NCI-H526 (cell line): ENCODE results near the gene ZBTB11.
"Not testable (repeated sequence)": the region's sequence is repeated elsewhere in the genome, so short reads cannot be mapped to it uniquely, and the experiment has no call there.

Experiments
- DNase-seq, 2 experiments: peaks; one replicate each; lab custom pipeline; 2025; lab: John Stamatoyannopoulos, UW

ZBTB11 gene

DNA sequence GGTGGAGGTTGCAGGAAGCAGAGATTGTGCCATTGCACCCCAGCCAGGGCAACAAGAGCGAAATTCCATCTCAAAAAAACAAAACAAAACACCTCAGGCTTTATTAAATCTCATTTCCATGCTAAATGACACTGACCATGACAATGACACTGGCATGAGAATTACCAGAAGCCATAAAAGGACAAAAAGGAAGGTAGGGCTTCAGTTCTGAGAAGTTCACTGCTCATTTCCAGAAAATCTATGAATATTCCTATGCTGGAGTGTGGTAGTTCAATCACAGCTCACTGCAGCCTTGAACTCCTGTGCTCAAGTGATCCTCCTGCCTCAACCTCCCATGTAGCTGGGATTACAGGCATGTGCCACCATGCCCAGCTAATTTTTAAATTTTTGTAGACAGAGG lies 58.2 kb downstream of the ZBTB11 start:
- DNase-seq = no peak

DNA sequence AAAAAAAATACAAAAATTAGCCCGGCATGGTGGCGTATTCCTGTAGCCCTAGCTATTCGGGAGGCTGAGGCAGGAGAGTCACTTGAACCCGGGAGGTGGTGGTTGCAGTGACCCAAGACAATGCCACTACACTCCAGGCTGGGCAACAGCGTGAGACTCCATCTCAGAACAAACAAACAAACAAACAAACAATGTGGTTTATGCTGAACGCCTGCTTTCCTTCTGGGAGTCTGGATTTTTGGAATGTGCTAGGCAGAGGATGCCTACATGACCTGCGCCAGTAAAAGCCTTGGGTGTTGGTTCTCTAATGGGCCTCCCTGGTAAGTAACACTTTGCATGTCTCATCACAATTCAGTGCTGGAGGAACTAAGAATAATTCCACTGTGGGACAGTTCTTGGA lies 59.5 kb downstream of the ZBTB11 start:
- no peak for DNase-seq

DNA sequence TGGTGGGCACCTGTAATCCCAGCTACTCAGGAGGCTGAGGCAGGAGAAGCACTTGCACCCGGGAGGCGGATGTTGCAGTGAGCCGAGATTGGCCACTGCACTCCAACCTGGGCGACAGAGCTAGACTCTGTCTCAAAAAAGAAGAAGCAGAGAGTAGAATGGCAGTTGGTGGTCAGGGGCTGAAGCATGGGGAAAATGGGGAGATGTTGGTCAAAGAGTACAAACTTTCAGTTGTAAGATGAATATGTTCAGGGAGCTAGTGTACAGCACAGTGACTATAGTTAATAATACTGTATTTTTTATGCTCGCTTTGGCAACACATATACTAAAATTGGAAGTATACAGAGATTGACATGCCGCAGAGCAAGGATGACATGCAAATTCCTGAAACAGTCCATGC lies 61.4 kb downstream of the ZBTB11 start:
- DNase-seq = no peak

- not testable (repeated sequence) for DNase-seq
Measured at GRCh38 chr3:101613014-101613413, 63.9 kb downstream of the ZBTB11 start.

GRCh38 chr3:101611023-101611422 lies 65.9 kb downstream of the ZBTB11 start:
- DNase-seq = no peak

DNA sequence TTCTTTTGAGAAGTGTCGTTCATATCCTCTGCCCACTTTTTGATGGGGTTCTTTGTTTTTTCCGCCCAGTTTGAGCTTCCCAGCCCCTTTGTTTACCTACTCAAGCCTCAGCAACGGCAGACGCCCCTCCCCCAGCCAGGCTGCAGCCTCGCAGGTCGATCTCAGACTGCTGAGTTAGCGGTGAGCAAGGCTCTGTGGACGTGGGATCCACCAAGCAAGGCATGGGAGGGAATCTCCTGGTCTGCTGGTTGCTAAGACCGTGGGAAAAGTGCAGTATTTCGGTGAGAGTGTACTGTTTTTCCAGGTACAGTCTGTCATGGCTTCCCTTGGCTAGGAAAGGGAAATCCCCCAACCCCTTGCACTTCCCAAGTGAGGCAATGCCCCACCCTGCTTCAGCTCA lies 71.5 kb downstream of the ZBTB11 start:
- DNase-seq = not testable (repeated sequence)

- DNase-seq = no peak
Measured at GRCh38 chr3:101603184-101603583, 73.7 kb downstream of the ZBTB11 start.

DNA sequence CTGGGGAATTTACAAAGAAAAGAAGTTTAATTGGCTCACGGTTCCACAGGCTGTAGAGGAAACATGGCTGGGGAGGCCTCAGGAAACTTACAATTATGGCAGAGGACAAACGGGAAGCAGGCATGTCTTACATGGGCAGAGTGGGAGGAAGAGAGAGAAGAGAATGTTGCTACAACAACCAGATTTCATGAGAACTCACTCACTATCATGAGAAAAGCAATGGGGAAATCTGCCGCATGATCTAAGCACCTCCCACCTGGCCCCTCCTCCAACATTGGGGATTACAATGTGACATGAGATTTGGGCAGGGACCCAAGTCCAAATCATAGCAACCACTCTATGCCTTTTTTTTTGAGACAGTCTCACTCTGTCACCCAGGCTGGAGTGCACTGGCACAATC lies 74.2 kb downstream of the ZBTB11 start:
- DNase-seq = no peak
